GM19240 (cell line): Measurements from ENCODE around the gene ZNF211.

Experiments
- DNase-seq: peaks from one replicate; pipeline ENCODE4 v3.0.0; 2011; ENCODE audit warnings: low spot score; ENCODE audit not compliant: insufficient read length

ZNF211 gene

DNA sequence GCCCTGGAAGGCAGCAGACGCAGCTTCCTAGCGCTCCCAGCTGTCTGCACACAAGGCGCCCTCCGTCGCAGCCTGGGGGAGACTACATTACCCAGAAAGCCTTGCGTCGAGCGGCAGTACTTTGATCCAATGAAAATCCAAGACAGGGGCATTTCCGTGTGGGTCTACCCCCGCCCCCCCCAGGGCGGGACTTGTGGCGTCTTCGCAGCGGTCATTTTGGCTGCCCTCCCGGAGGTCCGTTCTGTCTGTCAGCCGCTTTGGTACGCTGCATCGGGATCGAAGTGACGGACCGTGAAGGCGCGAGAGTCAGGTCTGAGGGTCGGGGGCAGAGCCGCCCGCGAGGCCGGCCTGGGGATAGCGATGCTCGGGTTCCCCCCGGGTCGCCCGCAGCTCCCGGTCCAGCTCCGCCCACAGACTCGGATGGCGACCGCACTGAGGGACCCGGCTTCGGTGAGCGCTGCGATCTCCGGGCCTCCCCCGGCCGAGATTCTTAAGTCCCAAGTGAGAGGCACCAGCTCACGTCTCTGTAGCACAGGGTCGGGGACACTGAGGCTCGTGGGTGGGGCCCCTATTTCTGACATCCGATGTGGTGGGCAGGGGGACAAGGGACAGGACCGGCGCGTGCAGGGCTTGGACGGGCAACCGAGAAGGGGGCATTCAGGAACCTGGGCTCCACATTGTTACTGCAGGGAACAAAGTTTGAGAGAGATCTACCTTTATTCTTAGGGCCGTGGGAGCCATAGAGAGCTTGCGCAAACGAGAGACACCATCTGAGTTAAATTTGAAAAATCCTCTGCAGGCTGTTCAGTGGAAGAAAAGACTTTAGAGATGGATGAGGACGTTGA, at the start of gene ZNF211:
TSS of gene ZNF211 (plus strand) at position 182 of the 845 bp plus-strand sequence. CDS start at position 361, 179 bp downstream.
- DNase-seq: peak; percentile 78

DNA sequence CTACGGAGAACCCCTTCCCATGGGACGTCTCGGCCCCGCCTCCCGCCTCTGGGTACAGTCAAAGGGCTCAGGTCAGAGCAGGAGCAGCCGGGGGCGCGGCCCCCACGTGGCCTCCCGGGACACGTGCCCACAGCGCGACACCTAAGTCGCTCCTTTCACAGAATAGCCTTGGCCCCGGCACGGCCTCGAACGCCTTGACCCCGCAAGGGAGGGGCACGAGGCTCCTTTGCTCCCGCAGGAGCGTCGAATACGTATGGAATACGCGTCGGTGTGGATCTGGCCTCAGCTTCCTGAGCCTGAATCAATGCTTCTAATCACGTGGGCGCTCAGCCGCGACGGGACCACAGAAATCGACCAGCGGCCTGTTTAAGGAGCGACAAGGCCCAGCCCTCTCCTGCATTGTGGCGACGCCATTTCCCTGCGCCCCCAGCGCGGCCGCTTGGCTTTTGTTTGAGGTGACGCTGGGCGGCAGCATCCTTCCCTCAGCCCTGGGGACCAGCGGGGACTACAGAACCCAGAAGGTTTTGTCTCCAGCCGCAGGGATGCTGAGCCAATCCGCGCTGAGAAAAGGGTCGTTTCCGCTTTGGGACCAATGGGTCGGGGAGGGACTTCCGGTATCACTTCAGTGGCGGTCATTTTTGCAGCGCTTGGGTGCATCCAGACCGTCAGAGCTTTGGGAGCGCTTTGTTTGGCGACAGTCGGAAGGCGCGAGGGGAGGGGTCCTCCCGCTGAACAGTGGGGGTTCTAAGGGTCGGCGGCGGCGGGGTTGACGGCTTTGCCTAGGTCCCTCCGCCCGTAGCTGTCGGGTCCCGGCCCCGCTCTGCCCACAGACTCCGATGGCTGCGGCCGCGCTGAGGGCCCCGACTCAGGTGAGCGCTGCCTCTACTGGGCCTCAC, 49.2 kb upstream of the ZNF211 start, which contains the start of gene ZIK1:
TSS of gene ZIK1 (plus strand) at position 625 of the 896 bp plus-strand sequence. CDS start at position 837, 212 bp downstream.
- peak; percentile 72 for DNase-seq

DNA sequence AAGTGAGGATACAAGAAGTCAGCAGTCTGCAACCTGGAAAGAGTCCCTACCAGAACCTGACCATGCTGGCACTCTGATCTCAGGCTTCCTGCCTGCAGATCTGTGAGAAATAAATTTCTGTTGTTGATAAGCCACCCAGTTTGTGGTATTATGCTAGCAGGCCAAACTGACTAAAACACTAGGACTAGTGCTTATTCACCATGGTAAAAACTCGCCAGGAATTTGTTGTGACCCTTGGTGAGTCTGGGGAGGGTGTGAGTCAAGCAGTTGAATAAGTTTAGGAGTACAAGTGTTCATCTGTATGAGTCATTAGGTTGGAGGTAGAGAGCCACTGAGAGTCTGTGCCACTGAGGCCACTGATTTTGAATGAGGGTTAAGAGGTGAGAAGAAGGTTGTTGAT, 45.4 kb upstream of the ZNF211 start:
- no peak for DNase-seq

DNA sequence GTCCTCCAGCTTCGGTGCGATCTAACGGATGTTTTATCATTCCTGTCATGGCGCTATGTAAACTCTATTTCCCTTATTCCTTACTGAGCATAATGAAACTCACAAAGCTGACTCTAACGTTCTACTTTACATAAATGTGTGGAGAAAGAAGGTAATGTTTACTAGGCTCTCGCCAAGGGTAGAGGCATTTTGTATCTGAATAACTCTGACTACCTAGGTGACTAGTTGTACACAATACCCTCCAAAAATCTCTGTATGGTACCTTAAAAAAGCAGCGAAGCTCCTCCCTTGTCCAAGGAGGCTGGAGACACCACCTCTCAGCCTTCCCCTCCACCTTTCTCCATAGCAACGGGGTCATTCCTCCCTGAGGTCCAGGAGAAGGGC, 33.6 kb upstream of the ZNF211 start:
- DNase-seq: no peak

DNA sequence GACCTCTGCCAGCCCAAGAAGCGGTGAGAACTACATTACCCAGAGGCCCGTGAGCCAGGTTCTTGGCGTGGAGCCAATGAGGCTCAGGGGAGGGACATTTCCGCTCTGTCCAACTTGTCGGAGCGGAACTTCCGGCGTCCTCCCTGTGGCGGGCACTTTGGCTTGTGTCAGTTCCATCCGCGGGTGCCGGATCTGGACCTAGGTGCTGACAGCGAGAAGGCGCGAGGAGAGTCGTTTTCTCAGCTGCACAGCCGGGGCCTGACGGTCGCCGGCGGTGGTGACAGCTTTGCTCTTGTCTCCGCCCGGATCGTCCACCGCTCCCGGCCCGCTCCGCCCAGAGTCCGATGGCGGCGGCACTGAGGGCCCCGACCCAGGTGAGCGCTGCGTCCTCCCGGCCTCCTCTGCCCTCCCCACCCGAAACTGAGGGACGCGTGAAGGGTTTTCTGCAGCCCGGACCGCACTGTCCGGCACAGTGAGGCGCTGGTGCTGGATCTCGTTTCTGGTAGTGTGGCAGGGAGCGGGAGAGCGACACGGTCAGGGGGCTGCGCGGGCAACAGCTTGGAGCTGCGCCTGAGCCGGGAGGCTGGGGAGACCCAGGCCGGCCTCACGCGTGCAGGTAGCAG, 33.1 kb upstream of the ZNF211 start, which contains the start of gene ZNF530:
TSS of gene ZNF530 (plus strand) at position 125 of the 623 bp plus-strand sequence. CDS start 4,461 bp downstream, outside the sequence.
- DNase-seq: peak; percentile 83

DNA sequence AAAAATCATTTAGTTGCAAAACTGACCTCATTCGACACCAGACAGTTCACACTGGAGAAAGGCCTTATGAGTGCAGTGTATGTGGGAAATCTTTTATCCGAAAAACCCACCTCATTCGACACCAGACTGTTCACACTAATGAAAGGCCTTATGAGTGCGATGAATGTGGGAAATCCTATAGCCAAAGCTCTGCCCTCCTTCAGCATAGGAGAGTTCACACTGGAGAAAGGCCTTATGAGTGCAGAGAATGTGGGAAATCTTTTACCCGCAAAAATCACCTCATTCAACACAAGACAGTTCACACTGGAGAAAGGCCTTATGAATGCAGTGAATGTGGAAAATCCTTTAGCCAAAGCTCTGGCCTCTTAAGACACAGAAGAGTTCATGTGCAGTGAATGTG, 26.0 kb upstream of the ZNF211 start:
- DNase-seq: no peak

DNA sequence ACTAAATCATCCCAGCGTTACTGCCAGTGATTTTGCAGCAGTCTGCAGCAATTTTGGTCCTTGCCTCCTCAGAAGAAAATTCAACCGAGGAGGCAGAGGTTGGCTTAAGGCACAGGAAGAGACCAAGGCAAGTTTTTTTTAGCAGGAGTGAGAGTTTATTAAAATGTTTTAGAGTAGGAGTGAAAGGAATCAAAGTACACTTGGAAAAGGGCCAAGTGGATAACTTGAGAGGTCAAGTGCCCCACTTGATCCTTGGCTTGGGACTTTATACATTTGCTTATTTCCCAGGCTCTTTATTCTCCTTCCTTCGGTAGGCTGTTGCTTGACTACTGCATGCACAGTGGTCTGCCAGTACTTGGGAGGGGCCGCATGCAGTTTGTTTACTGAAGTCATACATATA, 21.9 kb upstream of the ZNF211 start:
- DNase-seq: no peak

DNA sequence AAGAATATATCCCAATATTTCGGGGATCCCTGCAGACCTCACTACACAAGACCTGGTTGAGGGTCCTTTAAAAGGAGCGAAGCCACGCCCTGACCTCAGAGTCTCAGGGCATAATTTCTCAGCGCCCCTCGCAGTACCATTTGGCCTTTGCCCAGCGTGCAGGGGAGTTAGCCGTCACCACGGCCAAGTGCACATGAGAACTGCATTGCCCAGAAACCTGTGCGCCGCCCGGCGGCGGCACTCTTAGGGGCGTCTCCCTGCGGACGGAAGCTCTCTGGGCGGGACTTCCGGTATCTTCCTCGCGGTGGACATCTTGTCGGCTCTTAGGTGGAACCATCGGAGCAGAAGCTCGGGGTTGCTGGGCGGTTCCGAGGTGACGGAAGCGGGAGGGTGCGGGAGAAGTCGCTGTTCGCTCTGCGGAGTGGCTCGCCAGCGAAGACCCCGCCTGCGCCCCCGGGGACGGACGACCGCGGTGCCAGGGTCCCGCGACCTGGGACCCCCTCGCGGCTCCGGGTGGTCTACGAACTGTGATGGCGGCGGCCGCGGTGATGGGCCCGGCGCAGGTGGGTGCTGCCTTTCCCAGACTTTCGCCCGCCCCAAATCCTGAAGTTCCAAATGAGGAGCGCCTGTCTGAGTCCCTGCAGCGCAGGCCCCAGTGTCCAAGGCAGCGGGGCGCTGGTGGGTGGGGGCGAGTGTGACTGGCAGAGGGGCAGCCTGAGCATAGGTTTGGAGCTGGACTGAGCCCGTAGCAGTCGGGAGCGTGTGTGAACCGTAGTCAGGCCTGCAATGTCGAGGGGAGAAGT, 18.8 kb upstream of the ZNF211 start, which contains the start of gene ZNF134:
TSS of gene ZNF134 (plus strand) at position 302 of the 803 bp plus-strand sequence. CDS start 5,227 bp downstream, outside the sequence.
- DNase-seq: peak; percentile 90

DNA sequence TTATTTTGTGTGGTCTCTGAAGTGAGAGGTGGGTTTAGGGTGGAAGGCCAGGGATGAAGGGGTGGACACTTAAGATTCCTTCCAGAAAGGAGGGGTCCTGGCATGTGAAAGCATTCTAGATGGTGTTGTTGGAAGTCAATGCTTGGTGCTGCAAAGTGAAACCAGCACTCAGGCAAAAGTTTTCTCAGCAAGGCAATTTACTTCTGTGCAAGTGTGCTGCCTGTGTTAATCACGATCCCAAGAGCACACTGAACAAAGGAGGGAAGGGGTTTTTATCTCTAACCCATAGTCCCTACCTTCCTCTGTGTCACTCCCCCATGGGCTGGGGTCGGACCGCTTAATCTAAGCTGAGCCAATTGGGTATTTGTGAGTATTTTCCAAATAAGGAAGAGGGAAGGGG, 17.6 kb upstream of the ZNF211 start:
- DNase-seq: no peak

DNA sequence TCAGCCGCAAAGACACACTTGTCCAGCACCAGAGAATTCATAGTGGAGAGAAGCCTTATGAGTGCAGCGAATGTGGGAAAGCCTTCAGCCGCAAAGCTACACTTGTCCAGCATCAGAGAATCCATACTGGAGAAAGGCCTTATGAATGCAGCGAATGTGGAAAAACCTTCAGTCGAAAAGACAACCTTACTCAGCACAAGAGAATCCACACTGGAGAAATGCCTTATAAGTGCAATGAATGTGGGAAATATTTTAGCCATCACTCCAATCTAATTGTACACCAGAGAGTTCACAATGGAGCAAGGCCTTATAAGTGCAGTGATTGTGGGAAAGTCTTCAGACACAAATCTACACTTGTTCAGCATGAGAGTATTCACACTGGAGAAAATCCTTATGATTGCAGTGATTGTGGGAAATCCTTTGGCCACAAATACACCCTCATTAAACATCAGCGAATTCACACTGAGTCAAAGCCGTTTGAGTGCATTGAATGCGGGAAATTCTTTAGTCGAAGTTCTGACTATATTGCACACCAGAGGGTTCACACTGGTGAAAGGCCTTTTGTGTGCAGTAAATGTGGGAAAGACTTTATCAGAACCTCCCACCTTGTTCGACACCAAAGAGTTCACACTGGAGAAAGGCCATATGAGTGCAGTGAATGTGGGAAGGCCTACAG, 12.2 kb upstream of the ZNF211 start:
- no peak for DNase-seq

DNA sequence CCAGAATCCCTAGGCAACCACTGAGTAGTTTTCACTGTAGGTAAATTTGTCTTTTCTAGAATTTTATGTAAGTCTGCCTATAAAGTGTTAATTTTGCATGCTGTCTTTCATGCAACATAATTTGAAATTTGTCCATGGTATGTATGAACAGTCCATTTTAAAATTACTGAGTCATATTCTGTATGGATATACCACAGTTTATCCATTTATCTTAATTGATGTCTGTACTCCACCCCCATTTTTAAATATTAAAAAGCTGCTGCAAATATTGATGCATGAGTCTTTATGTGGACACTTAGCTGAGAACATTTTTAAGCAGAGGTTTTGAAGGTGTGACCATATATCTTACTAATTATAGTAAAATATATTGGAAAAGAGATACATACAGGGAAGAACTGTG, 9.9 kb upstream of the ZNF211 start:
- DNase-seq: no peak

DNA sequence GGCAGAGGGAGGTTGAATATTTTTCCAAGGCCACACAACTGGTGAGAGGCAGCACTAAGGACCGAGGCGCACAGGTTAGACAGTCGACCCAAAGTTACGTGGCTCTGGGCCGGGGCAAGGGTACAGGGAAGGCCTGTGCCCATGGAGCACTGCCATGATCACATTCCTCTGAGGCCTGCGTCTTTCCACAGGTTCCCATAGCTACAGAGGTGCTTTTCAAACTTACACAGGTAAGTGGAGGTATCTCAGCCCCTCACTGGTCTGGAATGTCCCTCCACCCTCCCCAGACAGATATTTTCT, 814 bp downstream of the ZNF211 start:
- no peak for DNase-seq

DNA sequence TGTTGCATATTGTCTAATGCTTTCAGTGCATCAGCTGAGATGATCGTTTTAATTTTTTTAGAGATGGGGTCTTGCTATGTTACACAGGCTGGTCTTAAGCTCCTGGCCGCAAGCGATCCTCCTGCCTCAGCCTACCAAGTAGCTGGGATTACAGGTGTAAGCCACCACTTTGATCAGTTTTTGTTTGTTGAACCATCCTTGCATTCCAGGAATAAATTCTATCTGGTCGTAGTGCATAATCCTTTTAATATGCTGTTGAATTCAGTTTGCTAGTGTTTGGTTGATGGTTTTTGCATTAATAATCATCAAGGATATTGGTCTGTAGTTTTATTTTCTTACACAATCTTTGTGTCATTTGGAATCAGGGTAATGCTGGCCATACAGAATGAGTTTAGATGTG, 4.4 kb downstream of the ZNF211 start:
- DNase-seq: no peak

DNA sequence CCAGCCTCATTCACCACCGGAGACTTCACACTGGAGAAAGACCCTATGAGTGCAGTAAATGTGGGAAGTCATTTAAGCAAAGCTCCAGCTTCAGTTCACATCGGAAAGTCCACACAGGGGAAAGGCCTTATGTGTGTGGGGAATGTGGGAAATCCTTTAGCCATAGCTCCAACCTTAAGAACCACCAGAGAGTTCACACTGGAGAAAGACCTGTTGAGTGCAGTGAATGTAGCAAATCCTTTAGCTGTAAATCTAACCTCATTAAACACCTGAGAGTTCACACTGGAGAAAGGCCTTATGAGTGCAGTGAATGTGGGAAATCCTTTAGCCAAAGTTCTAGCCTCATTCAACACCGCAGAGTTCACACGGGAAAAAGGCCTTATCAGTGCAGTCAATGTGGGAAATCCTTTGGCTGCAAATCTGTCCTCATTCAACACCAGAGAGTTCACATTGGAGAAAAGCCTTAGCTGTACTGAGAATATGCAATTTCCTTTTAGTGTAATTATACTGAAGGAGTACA, 8.8 kb downstream of the ZNF211 start:
- DNase-seq: no peak

DNA sequence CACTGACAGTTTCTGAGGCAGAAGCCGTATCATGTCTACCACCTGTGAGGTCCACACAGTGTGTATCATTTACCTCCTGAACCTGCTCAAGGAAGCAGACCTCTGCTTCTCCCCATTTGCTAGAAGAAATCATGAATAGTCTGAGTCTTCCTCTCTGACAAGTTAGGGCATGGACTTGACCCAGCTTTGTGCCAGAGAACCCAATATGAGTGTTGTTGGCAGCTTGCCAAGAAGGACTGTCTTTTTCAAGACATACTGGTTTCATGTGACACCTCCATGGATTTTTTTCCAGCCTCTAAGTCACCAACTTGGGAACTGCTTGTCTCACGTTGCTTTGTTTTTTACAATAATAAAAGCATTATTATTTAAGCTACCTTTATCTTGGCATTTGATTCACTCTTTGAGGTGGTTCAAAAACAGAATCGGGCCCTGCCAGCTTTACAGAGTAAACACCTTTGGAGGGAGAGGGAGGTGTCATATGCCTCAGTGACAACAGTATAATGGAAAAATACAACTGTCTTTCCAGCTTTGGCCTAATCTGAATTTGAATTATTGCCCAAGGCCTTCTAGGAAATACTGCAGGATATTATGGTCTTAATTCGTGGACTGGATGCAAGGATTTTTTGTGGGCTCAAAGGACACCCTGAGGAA, 9.6 kb downstream of the ZNF211 start:
- no peak for DNase-seq

DNA sequence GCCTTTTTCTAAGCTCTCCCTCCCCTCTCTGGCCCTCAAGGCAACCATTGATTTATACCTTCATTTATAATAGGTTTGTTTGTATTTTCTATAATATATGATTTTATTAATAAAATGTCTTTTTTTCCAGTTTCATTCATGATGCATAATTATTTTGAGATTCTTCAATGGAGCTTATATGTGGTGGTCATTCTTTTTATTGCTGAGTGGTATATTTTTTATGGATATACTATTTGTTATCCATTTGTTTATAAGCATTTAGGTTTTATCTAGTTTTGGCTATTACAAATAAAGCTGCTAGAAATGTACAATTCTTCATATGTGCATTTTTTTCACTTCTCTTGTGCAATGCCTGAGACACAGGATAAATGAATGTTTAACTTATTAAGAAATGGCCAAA, 10.8 kb downstream of the ZNF211 start:
- DNase-seq: no peak

DNA sequence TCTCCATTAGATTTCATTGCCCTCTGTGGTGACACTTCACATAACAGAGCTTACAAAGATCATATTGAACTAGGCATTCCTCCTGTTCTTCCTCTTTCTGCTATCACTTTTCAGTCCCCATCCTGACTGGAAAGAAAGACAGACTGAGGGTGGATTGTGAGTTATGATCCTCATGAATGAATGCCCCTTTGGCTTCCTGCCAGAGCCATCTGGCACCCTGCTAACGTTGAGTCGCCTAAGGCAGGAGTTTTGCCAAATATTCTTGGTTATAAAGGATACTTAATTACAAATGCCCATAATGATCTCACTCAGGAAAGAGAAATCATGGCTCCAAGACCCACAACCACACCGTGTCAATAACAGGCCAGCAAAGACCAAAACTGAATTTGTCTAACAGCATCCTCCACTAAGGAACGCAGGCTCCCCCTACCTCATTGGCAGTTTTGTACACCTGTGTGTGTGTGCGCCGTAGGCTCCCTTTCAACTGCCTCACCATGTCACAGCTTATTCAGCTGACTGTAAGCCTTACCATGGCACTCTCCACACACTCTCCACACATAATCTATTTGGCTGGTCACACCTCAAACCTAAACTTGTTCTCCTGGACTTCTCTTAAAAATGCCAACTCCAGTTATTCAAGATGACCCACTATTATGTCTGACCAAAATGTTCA, 15.5 kb downstream of the ZNF211 start:
- no peak for DNase-seq

DNA sequence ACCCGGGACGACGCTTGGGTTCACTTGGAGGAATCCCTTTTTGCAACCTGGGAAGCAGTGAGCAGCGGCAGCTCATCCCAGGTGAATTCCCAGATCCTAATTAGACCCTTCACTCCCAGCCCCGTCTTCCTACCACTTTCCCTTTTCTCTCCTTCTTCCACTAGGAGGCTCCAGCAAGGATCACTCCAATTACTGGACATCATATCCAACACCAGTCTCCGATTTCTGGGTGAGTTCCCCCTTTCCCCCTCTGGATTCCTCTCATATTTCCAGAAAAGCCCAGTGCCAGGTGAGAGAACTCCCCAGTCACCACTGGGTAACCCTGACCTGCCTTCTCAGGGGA, 18.7 kb downstream of the ZNF211 start:
- DNase-seq: no peak

DNA sequence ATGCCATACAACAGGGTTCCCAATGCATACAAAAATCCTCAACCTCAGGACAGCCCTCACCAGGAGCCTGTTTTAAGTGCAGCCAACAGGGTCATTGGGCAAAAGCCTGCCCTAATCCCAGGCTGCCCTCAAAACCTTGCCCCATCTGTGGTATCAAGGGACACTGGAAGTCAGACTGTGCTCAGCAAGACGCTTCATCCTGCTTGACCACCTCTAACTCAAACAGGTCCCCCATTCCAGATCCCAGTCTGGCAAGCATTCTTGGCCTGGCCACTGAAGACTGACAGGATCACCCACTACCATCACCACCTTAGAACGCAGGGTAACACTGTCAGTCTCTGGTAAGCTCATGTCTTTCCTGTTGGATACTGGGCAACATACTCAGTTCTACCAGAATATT, 20.7 kb downstream of the ZNF211 start:
- no peak for DNase-seq
